H9 (cell line): ENCODE data around the gene ZNF280D. TPM values are rescaled to one million over a fixed set of nuclear protein-coding genes. Genes with fewer than 3 reads are reported as not detected.

ENCODE experiments used
- DNase-seq: peaks from one replicate; pipeline ENCODE4 v3.0.0-alpha.2; 2017
- H2AFZ ChIP-seq: one replicate; pipeline ENCODE4 v1.6.1; 2013; ENCODE audit warnings: mild to moderate bottlenecking, low read length, control low read depth, moderate library complexity
- H2AK5ac ChIP-seq: 2 replicates; pipeline ENCODE4 v1.6.1; 2013; ENCODE audit warnings: low read length, control low read depth, mixed read lengths; ENCODE audit not compliant: insufficient read length
- H2BK120ac ChIP-seq: one replicate; pipeline ENCODE4 v1.6.1; 2013; ENCODE audit warnings: low read depth, mild to moderate bottlenecking, low read length, control low read depth, inconsistent platforms; ENCODE audit not compliant: poor library complexity, severe bottlenecking
- H2BK12ac ChIP-seq: 2 replicates; pipeline ENCODE4 v1.6.1; 2013; ENCODE audit warnings: low read length, control low read depth, mixed read lengths, low read depth; ENCODE audit not compliant: insufficient read length
- H2BK15ac ChIP-seq: 2 replicates; pipeline ENCODE4 v1.6.1; 2013; ENCODE audit warnings: low read depth, low read length, control low read depth
- H2BK20ac ChIP-seq: one replicate; pipeline ENCODE4 v1.6.1; 2013; ENCODE audit warnings: low read depth, mild to moderate bottlenecking, low read length, control low read depth, inconsistent platforms; ENCODE audit not compliant: poor library complexity, severe bottlenecking
- H2BK5ac ChIP-seq: 2 replicates; pipeline ENCODE4 v1.6.1; 2013; ENCODE audit warnings: low read length, control low read depth, mixed read lengths; ENCODE audit not compliant: insufficient read length
- H3K14ac ChIP-seq: 2 replicates; pipeline ENCODE4 v1.6.1; 2013; ENCODE audit warnings: low read length, control low read depth; ENCODE audit not compliant: insufficient read depth
- H3K18ac ChIP-seq: 2 replicates; pipeline ENCODE4 v1.6.1; 2013; ENCODE audit warnings: low read depth, mild to moderate bottlenecking, mixed read lengths, low read length, control low read depth; ENCODE audit not compliant: insufficient read length
- H3K23ac ChIP-seq: 2 replicates; pipeline ENCODE4 v1.6.1; 2013; ENCODE audit warnings: low read length, control low read depth, mixed read lengths, low read depth; ENCODE audit not compliant: insufficient read length
- H3K23me2 ChIP-seq: 2 replicates; pipeline ENCODE4 v1.6.1; 2013; ENCODE audit warnings: low read depth, mild to moderate bottlenecking, mixed read lengths, low read length, control low read depth; ENCODE audit not compliant: insufficient read length, poor library complexity, severe bottlenecking
- H3K27ac ChIP-seq: 2 replicates; pipeline ENCODE4 v1.5.1; 2013; ENCODE audit warnings: low read length, control low read depth, mixed read lengths, low read depth; ENCODE audit not compliant: insufficient read length
- H3K27me3 ChIP-seq: 2 replicates; pipeline ENCODE4 v1.6.1; 2013; ENCODE audit warnings: low read length, control low read depth, inconsistent platforms; ENCODE audit not compliant: insufficient read depth
- H3K4ac ChIP-seq: 2 replicates; pipeline ENCODE4 v1.6.1; 2013; ENCODE audit warnings: low read depth, mild to moderate bottlenecking, control low read depth, inconsistent platforms, low read length, moderate library complexity
- H3K4me1 ChIP-seq: 2 replicates; pipeline ENCODE4 v1.6.1; 2013; ENCODE audit warnings: low read length, control low read depth, inconsistent platforms; ENCODE audit not compliant: insufficient read depth
- H3K4me2 ChIP-seq: 2 replicates; pipeline ENCODE4 v1.6.1; 2013; ENCODE audit warnings: low read length, control low read depth, mixed read lengths; ENCODE audit not compliant: insufficient read length, insufficient read depth
- H3K56ac ChIP-seq: 2 replicates; pipeline ENCODE4 v1.6.1; 2013; ENCODE audit warnings: low read depth, mild to moderate bottlenecking, mixed read lengths, low read length, control low read depth; ENCODE audit not compliant: insufficient read length
- H3K79me1 ChIP-seq: 2 replicates; pipeline ENCODE4 v1.6.1; 2013; ENCODE audit warnings: low read depth, mild to moderate bottlenecking, moderate library complexity, low read length, control low read depth, inconsistent platforms; ENCODE audit not compliant: insufficient read depth, poor library complexity, severe bottlenecking
- H3K79me2 ChIP-seq: 2 replicates; pipeline ENCODE4 v1.6.1; 2013; ENCODE audit warnings: low read length, control low read depth, inconsistent platforms; ENCODE audit not compliant: insufficient read depth
- H3K9ac ChIP-seq: 2 replicates; pipeline ENCODE4 v1.6.1; 2013; ENCODE audit warnings: low read length, control low read depth, mixed read lengths; ENCODE audit not compliant: insufficient read length; ENCODE audit errors: extremely low read depth
- H3K9me3 ChIP-seq: one replicate; pipeline ENCODE4 v1.6.1; 2013; ENCODE audit warnings: low read depth, low read length, inconsistent platforms; ENCODE audit not compliant: control insufficient read depth
- H3T11ph ChIP-seq: one replicate; pipeline ENCODE4 v1.6.1; 2013; ENCODE audit warnings: mild to moderate bottlenecking, low read length, control low read depth, inconsistent platforms
- H4K20me1 ChIP-seq: one replicate; pipeline ENCODE4 v1.6.1; 2013; ENCODE audit not compliant: control insufficient read depth, insufficient read length, insufficient read depth
- H4K5ac ChIP-seq: 2 replicates; pipeline ENCODE4 v1.6.1; 2013; ENCODE audit warnings: low read depth, mild to moderate bottlenecking, mixed read lengths, low read length, control low read depth; ENCODE audit not compliant: insufficient read length
- H4K8ac ChIP-seq: replicated peaks from 2 replicates; pipeline ENCODE4 v1.6.1; 2013; ENCODE audit warnings: low read length, control low read depth, mixed read lengths, low read depth; ENCODE audit not compliant: insufficient read length
- H4K91ac ChIP-seq: 2 replicates; pipeline ENCODE4 v1.6.1; 2013; ENCODE audit warnings: low read depth, mild to moderate bottlenecking, moderate library complexity, mixed read lengths, low read length, control low read depth; ENCODE audit not compliant: insufficient read length
- H3K27ac Mint-ChIP-seq, 3 experiments: 2 replicates in 2 of 3; 3 replicates in 1 of 3; pipeline ENCODE4 v1.8.0; 2020 to 2021; ENCODE audit warnings: mixed read lengths in 3 of 3, mild to moderate bottlenecking in 1 of 3, moderate library complexity in 1 of 3
- H3K27me3 Mint-ChIP-seq: 2 replicates; pipeline ENCODE4 v1.8.0; 2021; ENCODE audit warnings: low read depth, mild to moderate bottlenecking, moderate library complexity, mixed read lengths
- H3K36me3 Mint-ChIP-seq, 3 experiments: 2 replicates in 2 of 3; 3 replicates in 1 of 3; pipeline ENCODE4 v1.8.0; 2020 to 2021; ENCODE audit warnings: low read depth in 3 of 3, mixed read lengths in 3 of 3; ENCODE audit not compliant: insufficient read depth in 1 of 3
- H3K4me1 Mint-ChIP-seq, 2 experiments: 2 replicates each; pipeline ENCODE4 v1.8.0; 2020; ENCODE audit warnings: mixed read lengths in 2 of 2
- H3K4me3 Mint-ChIP-seq, 2 experiments: 2 replicates in 1 of 2; 3 replicates in 1 of 2; pipeline ENCODE4 v1.8.0; 2020 to 2021; ENCODE audit warnings: mild to moderate bottlenecking in 2 of 2, mixed read lengths in 2 of 2, moderate library complexity in 1 of 2
- H3K9me3 Mint-ChIP-seq, 2 experiments: 2 replicates in 1 of 2; 3 replicates in 1 of 2; pipeline ENCODE4 v1.8.0; 2020; ENCODE audit warnings: mild to moderate bottlenecking in 2 of 2, mixed read lengths in 2 of 2, moderate library complexity in 1 of 2
- WGBS: extraction: QIAGEN DNeasy Blood & Tissue Kit; methylation state at CpG from one replicate; pipeline ENCODE4 v1.1.7; 2013; ENCODE audit warnings: missing lambda C conversion rate, low lambda C conversion rate, mixed read lengths; ENCODE audit not compliant: insufficient read length; ENCODE audit errors: extremely low coverage; 5-methylcytosine and 5-hydroxymethylcytosine counted together
- total RNA-seq: library from RNA; stranded (reverse); gene quantifications from 2 replicates; pipeline ENCODE4 v1.2.1, GENCODE V29; 2021
- TF ChIP-seq, protein P1 (sequence below): fragments of 200-600 bp; sonication (generic); conservative IDR thresholded peaks from 3 replicates; pipeline ENCODE4 v1.8.0; 2021; ENCODE audit warnings: antibody characterized with exemption, mild to moderate bottlenecking

Gene ZNF280D
- total RNA-seq, 1 experiment from 2014 or later = 5.7 TPM

DNA sequence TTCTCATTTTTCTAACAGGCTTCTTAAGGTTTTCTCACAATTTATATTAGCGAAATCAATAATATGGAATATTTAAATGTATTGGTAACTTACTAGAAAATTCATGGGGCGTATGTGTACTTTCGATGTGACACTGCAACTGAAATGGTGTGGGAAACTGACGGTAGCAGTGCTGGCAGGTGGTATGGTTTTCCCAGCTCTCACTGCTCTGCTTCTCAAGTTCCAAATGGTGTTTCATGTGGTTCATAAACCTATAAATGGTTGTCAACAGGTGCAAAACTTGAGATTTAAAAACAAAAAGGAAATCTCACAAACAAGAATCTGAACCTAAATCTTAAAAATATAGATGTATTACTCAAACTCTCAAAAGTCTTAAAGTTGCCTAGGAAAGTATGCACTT, 54.7 kb downstream of the ZNF280D start:
- DNase-seq = no peak
- Histone ChIP-seq H2AK5ac (no peak overlapping the region), H4K8ac (no peak overlapping the region), H4K20me1 (no peaks in the 10 kb centered on the region), H3K27ac (no peak overlapping the region), H2BK5ac (no peak overlapping the region), H2BK15ac (no peak overlapping the region), H3T11ph (no peak overlapping the region), H3K23ac (no peak overlapping the region), H3K9ac (no peak overlapping the region), H2BK120ac (no peak overlapping the region), H3K18ac (no peak overlapping the region), H4K91ac (no peak overlapping the region), H3K23me2 (no peaks in the 10 kb centered on the region), H3K4me2 (no peak overlapping the region), H3K27me3 (no peaks in the 10 kb centered on the region), H2BK20ac (no peak overlapping the region), H3K79me2 (no peaks in the 10 kb centered on the region), H3K14ac (no peak overlapping the region), H3K4me1 (no peaks in the 10 kb centered on the region), H4K5ac (no peak overlapping the region), H2BK12ac (no peak overlapping the region), H3K56ac (no peak overlapping the region), H3K4ac (no peak overlapping the region), H3K79me1 (no peaks in the 10 kb centered on the region), H2AFZ (no peak overlapping the region), H3K9me3 (no peaks in the 10 kb centered on the region)
- H3K4me3 Mint-ChIP-seq = no peak overlapping the region
- H3K4me1 Mint-ChIP-seq = peaks cover 0 to 2% of the 10 kb centered on the region in 2 experiments; a peak in 1 of 4 replicates
- no peaks in the 10 kb centered on the region for H3K27me3 Mint-ChIP-seq
- TF ChIP-seq, protein P1, sequence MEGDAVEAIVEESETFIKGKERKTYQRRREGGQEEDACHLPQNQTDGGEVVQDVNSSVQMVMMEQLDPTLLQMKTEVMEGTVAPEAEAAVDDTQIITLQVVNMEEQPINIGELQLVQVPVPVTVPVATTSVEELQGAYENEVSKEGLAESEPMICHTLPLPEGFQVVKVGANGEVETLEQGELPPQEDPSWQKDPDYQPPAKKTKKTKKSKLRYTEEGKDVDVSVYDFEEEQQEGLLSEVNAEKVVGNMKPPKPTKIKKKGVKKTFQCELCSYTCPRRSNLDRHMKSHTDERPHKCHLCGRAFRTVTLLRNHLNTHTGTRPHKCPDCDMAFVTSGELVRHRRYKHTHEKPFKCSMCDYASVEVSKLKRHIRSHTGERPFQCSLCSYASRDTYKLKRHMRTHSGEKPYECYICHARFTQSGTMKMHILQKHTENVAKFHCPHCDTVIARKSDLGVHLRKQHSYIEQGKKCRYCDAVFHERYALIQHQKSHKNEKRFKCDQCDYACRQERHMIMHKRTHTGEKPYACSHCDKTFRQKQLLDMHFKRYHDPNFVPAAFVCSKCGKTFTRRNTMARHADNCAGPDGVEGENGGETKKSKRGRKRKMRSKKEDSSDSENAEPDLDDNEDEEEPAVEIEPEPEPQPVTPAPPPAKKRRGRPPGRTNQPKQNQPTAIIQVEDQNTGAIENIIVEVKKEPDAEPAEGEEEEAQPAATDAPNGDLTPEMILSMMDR = no peak
- no peaks in the 10 kb centered on the region for H3K9me3 Mint-ChIP-seq
- H3K27ac Mint-ChIP-seq = peak overlapping the region in 1 of 3 experiments; percentile 74; a peak in 2 of 7 replicates
- WGBS = no CpG with 5 or more reads among the region's 4 CpGs
- H3K36me3 Mint-ChIP-seq = no peaks in the 10 kb centered on the region
